Retinal pigment epithelial cell (primary cell): Measurements from ENCODE around the gene IER3IP1.
A peak's percentile ranks its signal among the peaks of the same experiment; 100 is the strongest.
"Not testable (repeated sequence)": the region's sequence is repeated elsewhere in the genome, so short reads cannot be mapped to it uniquely, and the experiment has no call there.

Experiments used
- DNase-seq: peaks from one replicate; pipeline ENCODE4 v3.0.0-alpha.2; 2010; ENCODE audit warnings: low read depth
- H3K4me3 ChIP-seq: 2 replicates; pipeline ENCODE4 v1.5.1; 2011; ENCODE audit warnings: mild to moderate bottlenecking, low read length, control low read depth, moderate library complexity
- CTCF ChIP-seq: conservative IDR thresholded peaks from 2 replicates; pipeline ENCODE4 v1.5.1; 2011; ENCODE audit warnings: low read depth, low read length, control low read depth, inconsistent platforms

The IER3IP1 gene

GRCh38 chr18:47174545-47175116, 1.5 kb downstream of the IER3IP1 start:
- no peak for TF ChIP-seq CTCF
- peak overlapping the region; percentile 91 for H3K4me3 ChIP-seq
- DNase-seq, result no peak

DNA sequence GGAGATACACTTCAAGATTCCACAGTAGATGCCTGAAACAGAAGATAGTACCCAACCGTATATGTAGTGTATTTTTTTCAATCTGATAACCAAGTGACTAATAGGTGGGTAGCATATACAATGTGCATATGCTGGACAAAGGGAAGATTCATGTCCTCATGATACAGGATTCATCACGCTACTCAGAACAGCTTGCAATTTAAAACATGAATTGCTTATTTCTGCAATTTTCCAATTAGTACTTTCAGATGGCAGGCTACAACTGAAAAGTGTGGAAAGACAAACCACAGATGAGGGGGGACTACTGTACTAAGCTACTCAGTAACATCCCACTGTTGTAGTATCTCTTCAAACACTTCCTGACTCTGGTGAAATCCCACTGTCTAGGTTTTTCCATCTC, 3.7 kb downstream of the IER3IP1 start:
- no peak for TF ChIP-seq CTCF
- H3K4me3 ChIP-seq, result no peak overlapping the region
- no peak for DNase-seq

DNA sequence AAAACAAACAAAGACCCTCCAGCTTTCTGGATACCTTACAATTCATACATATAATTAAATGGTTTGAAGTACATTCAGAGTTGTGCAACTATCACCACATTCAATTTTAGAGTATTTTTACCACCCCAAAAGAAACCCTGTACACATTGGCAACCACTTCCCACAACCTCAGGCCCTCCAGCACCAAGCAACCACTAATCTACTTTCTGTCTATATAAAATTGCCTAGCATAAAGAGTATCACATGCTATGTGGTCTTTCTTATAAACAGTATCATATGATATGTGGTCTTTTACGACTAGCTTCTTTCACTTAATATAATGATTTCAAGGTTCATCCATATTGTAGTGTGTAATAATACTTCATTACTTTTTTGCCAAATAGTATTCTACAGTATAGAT, 7.3 kb downstream of the IER3IP1 start:
- no peak for DNase-seq
- no peak overlapping the region for H3K4me3 ChIP-seq

DNA sequence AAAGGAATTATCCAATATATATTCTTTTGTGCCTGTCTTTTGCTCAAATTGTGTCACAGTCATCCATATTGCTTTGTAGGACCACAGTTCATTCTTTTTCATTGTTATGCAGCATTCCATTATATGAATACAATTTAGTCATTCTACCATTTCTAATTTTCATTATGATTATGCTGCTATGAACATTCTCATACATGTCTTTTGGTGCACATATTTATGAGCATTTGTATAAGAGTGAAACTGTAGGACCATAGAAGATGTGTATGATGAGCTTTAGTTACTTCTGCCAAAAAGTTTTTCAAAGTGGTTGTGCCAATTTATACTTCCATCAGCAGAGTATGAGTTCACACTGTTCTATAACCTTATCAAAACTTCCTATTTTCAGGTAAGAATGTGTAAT, 7.7 kb downstream of the IER3IP1 start:
- no peak for DNase-seq
- H3K4me3 ChIP-seq, result no peak overlapping the region
- TF ChIP-seq CTCF, result no peak

More for the DNA sequence above, 7.3 kb downstream of the IER3IP1 start:
- TF ChIP-seq CTCF, result no peak

DNA sequence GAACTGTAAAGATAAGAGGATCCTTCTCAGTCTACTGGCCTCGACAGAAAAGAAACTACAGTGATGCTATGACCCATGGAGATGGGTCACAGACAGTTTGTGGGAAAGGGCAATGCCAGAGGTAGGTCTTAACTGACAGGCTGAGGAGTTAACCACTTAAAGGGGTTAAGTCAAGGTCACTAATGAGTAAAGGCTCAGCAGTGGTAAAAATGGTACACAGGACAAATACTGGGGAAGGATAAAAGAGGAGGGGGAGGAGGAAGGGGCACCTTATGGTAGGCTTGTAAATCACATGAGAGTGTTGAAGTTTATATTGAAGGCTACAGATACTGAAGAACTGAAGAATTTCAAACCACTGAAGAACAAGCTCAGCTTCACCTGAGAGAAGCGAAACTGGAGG, 9.9 kb downstream of the IER3IP1 start:
- TF ChIP-seq CTCF, result no peak
- DNase-seq, result no peak
- H3K4me3 ChIP-seq, result no peak overlapping the region

- no peak overlapping the region for H3K4me3 ChIP-seq
- TF ChIP-seq CTCF, result no peak
- DNase-seq, result no peak
These were observed 12.9 kb downstream of the IER3IP1 start for GRCh38 chr18:47163241-47163640.

DNA sequence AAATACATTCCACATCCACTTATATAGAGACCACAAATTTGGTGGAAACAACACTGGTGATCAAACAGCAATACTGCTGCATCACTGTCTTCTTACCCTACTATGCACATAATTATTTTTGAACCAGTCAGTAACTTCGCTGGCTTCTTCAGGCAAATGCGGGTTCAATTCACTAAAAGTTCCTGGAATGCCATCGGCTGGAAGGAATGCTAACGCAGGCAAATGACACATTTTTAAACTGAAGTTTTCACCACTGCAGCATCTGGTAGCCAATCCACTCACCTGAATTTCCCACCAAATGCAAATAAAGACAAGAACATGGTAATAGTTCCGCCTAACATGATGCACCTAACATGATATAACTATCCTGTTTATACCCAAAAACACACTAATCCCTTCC, 15.9 kb downstream of the IER3IP1 start:
- no peak for DNase-seq
- no peak overlapping the region for H3K4me3 ChIP-seq
- no peak for TF ChIP-seq CTCF

DNA sequence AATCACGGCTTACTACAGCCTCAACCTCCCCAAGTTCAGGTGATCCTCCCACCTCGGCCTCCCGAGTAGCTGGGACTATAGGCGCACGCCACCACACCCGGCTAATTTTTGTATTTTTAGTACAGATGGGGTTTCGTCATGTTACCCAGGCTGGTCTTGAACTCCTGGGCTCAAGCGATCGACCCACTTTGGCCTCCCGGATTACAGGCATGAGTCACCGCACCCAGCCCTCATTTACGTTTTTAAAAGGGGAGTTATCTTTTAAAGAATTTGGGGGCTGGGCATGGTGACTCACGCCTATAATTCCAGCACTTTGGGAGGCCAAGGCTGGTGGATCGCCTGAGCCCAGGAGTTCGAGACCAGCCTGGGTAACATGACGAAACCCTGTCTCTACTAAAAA, 17.8 kb downstream of the IER3IP1 start:
- not testable (repeated sequence) for DNase-seq

More for the DNA sequence above, 17.8 kb downstream of the IER3IP1 start:
- not testable (repeated sequence) for H3K4me3 ChIP-seq
